Sigmoid colon (tissue), 7 donors: ENCODE data around the gene POGLUT2. TPM values are rescaled to one million over a fixed set of nuclear protein-coding genes. Genes with fewer than 3 reads are reported as not detected.
A peak's percentile ranks its signal among the peaks of the same experiment; 100 is the strongest.

ENCODE experiments used
- DNase-seq: peaks from one replicate; pipeline ENCODE4 v3.0.0-alpha.2; 2019
- H3K27ac ChIP-seq, 4 donors: fragments of 200-600 bp; sonication (generic); one replicate each; pipeline ENCODE4 v1.5.1; 2016 to 2019; ENCODE audit warnings: mild to moderate bottlenecking in 1 of 4
- H3K27me3 ChIP-seq, 3 donors: fragments of 200-600 bp; sonication (generic); one replicate each; pipeline ENCODE4 v1.5.1; 2019; ENCODE audit warnings: mild to moderate bottlenecking in 1 of 3
- H3K36me3 ChIP-seq, 4 donors: fragments of 200-600 bp; sonication (generic); one replicate each; pipeline ENCODE4 v1.5.1; 2016 to 2019
- H3K4me1 ChIP-seq, 4 donors: fragments of 200-600 bp; sonication (generic); one replicate each; pipeline ENCODE4 v1.5.1; 2017 to 2019
- H3K4me3 ChIP-seq, 4 donors: fragments of 200-600 bp; sonication (generic); one replicate each; pipeline ENCODE4 v1.5.1; 2017 to 2019; ENCODE audit warnings: mild to moderate bottlenecking in 2 of 4, moderate library complexity in 1 of 4
- H3K9me3 ChIP-seq, 4 donors: fragments of 200-600 bp in 3 of 4; sonication (generic) in 3 of 4; one replicate each; pipeline versions ENCODE4 v1.5.1 to v1.6.1; 2013 to 2019
- EP300 ChIP-seq, 4 donors: sonication (generic); formaldehyde crosslinking; IDR thresholded peaks; one replicate each; pipeline ENCODE4 v1.6.1; 2017; ENCODE audit warnings: antibody characterized with exemption in 4 of 4
- POLR2A ChIP-seq, 2 donors: fragments of 450-650 bp; IDR thresholded peaks; one replicate each; pipeline ENCODE4 v1.6.1; 2016; ENCODE audit warnings: antibody characterized with exemption in 2 of 2, mild to moderate bottlenecking in 2 of 2, moderate library complexity in 2 of 2
- POLR2AphosphoS5 ChIP-seq, 4 donors: sonication (generic); formaldehyde crosslinking; IDR thresholded peaks; one replicate each; pipeline ENCODE4 v1.6.1; 2017; ENCODE audit warnings: antibody characterized with exemption in 4 of 4
- WGBS, 2 donors: extraction: QIAGEN DNeasy Blood & Tissue Kit; methylation state at CpG; one replicate each; pipeline ENCODE4 v1.1.7; 2013; 5-methylcytosine and 5-hydroxymethylcytosine counted together
- intact Hi-C: fragments of 100-400 bp; cut with DNase I; formaldehyde crosslinking; loops from one replicate; pipeline ENCODE4 v1.15.1; 2023
- polyA plus RNA-seq, 3 donors: library from polyadenylated mRNA; stranded (reverse); fragments of 200-250 nt; gene quantifications; one replicate each; pipeline ENCODE4 v1.2.3, GENCODE V29; 2013
- total RNA-seq, 4 donors: library from RNA; depleted of rRNA; stranded (reverse); fragments of >200 nt; gene quantifications; one replicate each; pipeline ENCODE4 v1.1.0, GENCODE V29; 2016
- TF ChIP-seq, protein P1 (sequence below), 4 experiments: fragments of 450-650 bp in 3 of 4; fragments of 200-600 bp in 1 of 4; IDR thresholded peaks; one replicate each; pipeline ENCODE4 v1.5.1; 2016 to 2019; ENCODE audit warnings: antibody characterized with exemption in 4 of 4, mild to moderate bottlenecking in 3 of 4, moderate library complexity in 2 of 4
- donor health status: healthy with polysubstance abuse.
- donor health status: Bipolar disorder and iron deficiency.
- donor health status: healthy.

The POGLUT2 gene
- total RNA-seq, result 1 to 10 TPM; 3.1 to 8.4 (median 7.4) TPM
- polyA plus RNA-seq, result 1 to 10 TPM in 1 of 3 donors, under 1 TPM in 2; 0.60 to 2.7 (median 0.92) TPM

DNA sequence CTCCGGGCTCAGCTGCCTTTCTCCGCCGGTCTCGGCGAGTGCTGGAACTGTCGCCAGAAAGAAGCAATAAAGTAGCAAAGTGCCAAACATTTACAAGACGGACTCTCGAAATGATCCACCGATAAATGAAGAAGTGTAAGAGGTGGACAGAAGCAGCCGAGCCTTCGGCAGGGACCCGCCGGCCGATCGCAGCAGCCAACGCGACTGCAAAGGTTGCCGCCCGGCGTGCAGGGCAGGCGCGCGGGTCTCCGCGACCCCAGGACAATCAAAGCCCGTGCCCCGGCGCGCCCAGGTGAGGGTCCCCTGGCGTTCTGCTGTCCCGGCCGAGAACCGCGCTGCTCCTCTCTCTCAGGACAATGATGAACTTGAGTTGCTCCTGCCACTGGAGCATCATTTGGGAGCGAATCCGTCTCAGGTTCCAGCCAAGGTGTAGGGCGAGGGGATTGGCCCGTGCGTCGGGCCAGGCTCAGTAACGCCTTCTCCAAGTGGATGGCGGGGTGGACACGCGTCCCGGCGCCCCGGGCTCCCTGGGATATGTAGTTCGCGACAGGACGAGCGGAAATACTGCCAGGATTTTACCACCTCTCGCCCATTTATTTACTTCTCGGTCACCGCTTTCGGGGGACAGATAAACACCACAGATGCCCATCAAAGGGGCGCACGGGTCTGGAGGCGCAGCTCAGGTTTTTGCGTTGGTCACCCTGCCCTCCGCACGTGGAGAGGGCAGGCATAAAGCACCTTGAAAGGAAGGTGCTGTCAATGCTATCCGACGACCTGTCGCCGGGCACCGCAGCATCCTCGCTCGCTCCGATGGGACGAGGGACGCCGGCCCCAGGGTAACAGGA lies at the start of gene POGLUT2, which contains the start of gene BIVM:
Gene POGLUT2 (minus strand): TSS at position 396 of the 845 bp plus-strand sequence. CDS start 306 bp downstream, at position 90.
Gene BIVM (plus strand): TSS at position 539 of the 845 bp plus-strand sequence. CDS start 8,149 bp downstream, outside the sequence.
- Histone ChIP-seq H3K4me3 (peak within 1 kb of the TSS; percentile 75 to 91 (median 86)), H3K9me3 (no peaks in the 10 kb centered on the region), H3K36me3 (peaks cover 0 to 8% (median 0%) of the 10 kb centered on the region in 4 donors), H3K4me1 (peaks cover 0 to 33% (median 23%) of the 10 kb centered on the region in 4 donors), H3K27ac (peak within 1 kb of the TSS; percentile 84 to 90 (median 84)), H3K27me3 (no peaks in the 10 kb centered on the region)
- DNase-seq, result peak; percentile 96
- TF ChIP-seq POLR2AphosphoS5 (IDR thresholded peaks at IDR 0.05) (peak in 3 of 4 donors; percentile 31 to 72 (median 52)), EP300 (IDR thresholded peaks at IDR 0.05) (no peak)
- intact Hi-C loops, result loop anchor here (1.0 to 2.0 kb wide), 3 partner anchors 26 to 206 kb away; partner anchors contain the start of genes ERCC5 and TEX30
- 0% methylated on average over 72 of the region's 72 CpGs for WGBS, 2 donors

DNA sequence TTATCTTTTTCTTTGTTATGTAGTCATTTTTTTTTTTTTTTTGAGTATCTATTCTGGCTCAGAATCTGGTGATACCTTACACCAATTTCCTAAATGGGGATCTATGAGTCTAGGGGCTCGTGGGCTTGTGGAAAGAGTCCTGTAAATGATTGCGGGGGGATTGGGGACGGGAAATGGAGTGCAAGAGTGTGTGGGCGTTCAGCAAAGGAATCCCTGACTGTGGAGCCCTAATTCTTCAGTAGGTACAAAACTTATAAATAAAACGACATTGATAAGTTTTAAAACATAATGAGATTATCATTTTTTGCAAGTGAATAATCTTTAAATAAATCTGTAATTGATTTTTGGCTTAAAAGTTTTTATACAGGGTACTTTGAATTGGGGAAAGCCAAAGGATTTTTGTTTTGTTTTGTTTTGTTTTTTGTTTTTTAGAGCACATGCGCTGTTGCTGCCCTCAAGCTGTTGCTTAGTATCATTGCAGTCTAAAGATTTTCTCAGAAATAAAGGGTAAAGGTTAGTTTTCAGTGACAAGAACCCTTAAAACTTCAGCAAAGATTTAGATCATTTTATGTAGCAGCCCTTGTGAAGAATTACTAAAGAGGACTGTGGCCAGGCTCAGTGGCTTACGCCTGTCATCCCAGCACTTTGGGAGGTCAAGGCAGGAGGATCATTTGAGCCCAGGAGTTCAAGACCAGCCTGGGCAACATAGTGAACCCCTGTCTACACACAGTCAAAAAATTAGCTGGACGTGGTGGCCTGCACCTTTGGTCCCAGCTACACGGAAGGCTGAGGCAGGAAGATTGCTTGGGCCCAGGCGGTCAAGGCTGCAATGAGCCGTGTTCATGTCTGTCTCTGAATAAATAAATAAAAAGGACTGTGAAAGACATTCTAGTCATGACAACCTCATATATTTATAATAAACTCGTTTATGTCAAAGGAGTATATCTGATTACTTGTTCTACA lies 48.8 kb upstream of the POGLUT2 start:
- intact Hi-C loops, result loop anchor here (2.0 to 5.0 kb wide), 3 partner anchors 49 to 455 kb away; partner anchors contain the start of genes BIVM, POGLUT2 and TEX30
- peaks cover 0 to 31% (median 20%) of the 10 kb centered on the region in 4 donors for H3K4me1 ChIP-seq
- TF ChIP-seq, protein P1, sequence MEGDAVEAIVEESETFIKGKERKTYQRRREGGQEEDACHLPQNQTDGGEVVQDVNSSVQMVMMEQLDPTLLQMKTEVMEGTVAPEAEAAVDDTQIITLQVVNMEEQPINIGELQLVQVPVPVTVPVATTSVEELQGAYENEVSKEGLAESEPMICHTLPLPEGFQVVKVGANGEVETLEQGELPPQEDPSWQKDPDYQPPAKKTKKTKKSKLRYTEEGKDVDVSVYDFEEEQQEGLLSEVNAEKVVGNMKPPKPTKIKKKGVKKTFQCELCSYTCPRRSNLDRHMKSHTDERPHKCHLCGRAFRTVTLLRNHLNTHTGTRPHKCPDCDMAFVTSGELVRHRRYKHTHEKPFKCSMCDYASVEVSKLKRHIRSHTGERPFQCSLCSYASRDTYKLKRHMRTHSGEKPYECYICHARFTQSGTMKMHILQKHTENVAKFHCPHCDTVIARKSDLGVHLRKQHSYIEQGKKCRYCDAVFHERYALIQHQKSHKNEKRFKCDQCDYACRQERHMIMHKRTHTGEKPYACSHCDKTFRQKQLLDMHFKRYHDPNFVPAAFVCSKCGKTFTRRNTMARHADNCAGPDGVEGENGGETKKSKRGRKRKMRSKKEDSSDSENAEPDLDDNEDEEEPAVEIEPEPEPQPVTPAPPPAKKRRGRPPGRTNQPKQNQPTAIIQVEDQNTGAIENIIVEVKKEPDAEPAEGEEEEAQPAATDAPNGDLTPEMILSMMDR (IDR thresholded peaks at IDR 0.05), result peak; percentile 37 to 66 (median 48)
- no peak for TF ChIP-seq POLR2AphosphoS5 (IDR thresholded peaks at IDR 0.05)

GRCh38 chr13:102846261-102847015 lies 47.7 kb upstream of the POGLUT2 start:
- no peaks in the 10 kb centered on the region for H3K9me3 ChIP-seq
- 0% methylated on average over 31 of the region's 31 CpGs for WGBS, 2 donors
- intact Hi-C loops, result loop anchor here (2.0 to 5.0 kb wide), 3 partner anchors 48 to 454 kb away; partner anchors contain the start of genes BIVM, POGLUT2 and TEX30
- H3K4me3 ChIP-seq, result peak overlapping the region; percentile 72 to 87 (median 78)
- H3K4me1 ChIP-seq, result peaks cover 0 to 31% (median 20%) of the 10 kb centered on the region in 4 donors
- H3K27ac ChIP-seq, result peak overlapping the region; percentile 94 to 98 (median 96)
- no peaks in the 10 kb centered on the region for H3K27me3 ChIP-seq
- DNase-seq, result peak; percentile 73
- no peaks in the 10 kb centered on the region for H3K36me3 ChIP-seq
- TF ChIP-seq, protein P1 (IDR thresholded peaks at IDR 0.05), result no peak
- TF ChIP-seq POLR2AphosphoS5 (IDR thresholded peaks at IDR 0.05) (peak in 1 of 4 donors; percentile 13), EP300 (IDR thresholded peaks at IDR 0.05) (no peak), POLR2A (IDR thresholded peaks at IDR 0.05) (no peak)

More for the DNA sequence above, 48.8 kb upstream of the POGLUT2 start:
- 8 to 19% methylated on average over 12 of the region's 12 CpGs for WGBS, 2 donors
- H3K4me3 ChIP-seq, result peak overlapping the region; percentile 72 to 87 (median 78)
- H3K9me3 ChIP-seq, result no peaks in the 10 kb centered on the region
- peak overlapping the region; percentile 94 to 98 (median 96) for H3K27ac ChIP-seq
- no peaks in the 10 kb centered on the region for H3K27me3 ChIP-seq
- no peak for DNase-seq
- H3K36me3 ChIP-seq, result peaks cover 0 to 2% (median 0%) of the 10 kb centered on the region in 4 donors

GRCh38 chr13:102845630-102846260 lies 47.0 kb upstream of the POGLUT2 start, which contains the start of gene ERCC5:
ERCC5 (plus strand) TSS chr13:102846032; CDS start chr13:102846267, 235 bp downstream.
- Histone ChIP-seq H3K4me3 (peak within 1 kb of the TSS; percentile 72 to 87 (median 78)), H3K36me3 (peaks cover 0 to 5% (median 0%) of the 10 kb centered on the region in 4 donors), H3K27ac (peak within 1 kb of the TSS; percentile 94 to 98 (median 96)), H3K9me3 (no peaks in the 10 kb centered on the region), H3K4me1 (peaks cover 0 to 31% (median 20%) of the 10 kb centered on the region in 4 donors), H3K27me3 (no peaks in the 10 kb centered on the region)
- peak; percentile 97 for DNase-seq
- TF ChIP-seq POLR2A (IDR thresholded peaks at IDR 0.05), result peak in 1 of 2 donors; percentile 65
- TF ChIP-seq, protein P1 (IDR thresholded peaks at IDR 0.05), result no peak
- TF ChIP-seq EP300 (IDR thresholded peaks at IDR 0.05), result peak in 1 of 4 donors; percentile 78
- peak; percentile 91 to 97 (median 94) for TF ChIP-seq POLR2AphosphoS5 (IDR thresholded peaks at IDR 0.05)
- intact Hi-C loops, result loop anchor here (1.0 to 5.0 kb wide), 4 partner anchors 47 to 453 kb away; partner anchors contain the start of genes BIVM, POGLUT2, TEX30 and TPP2
- 0% methylated on average over 49 of the region's 49 CpGs for WGBS, 2 donors
